Ovary (tissue), 1 donor: ENCODE data around the gene ERC1.

Experiments used
- EP300 ChIP-seq: sonication (generic); formaldehyde crosslinking; IDR thresholded peaks from one replicate; pipeline ENCODE4 v1.6.1; 2017; ENCODE audit warnings: antibody characterized with exemption
- POLR2A ChIP-seq: fragments of 450-650 bp; IDR thresholded peaks from one replicate; pipeline ENCODE4 v1.6.1; 2017; ENCODE audit warnings: antibody characterized with exemption, mild to moderate bottlenecking, moderate library complexity

DNA sequence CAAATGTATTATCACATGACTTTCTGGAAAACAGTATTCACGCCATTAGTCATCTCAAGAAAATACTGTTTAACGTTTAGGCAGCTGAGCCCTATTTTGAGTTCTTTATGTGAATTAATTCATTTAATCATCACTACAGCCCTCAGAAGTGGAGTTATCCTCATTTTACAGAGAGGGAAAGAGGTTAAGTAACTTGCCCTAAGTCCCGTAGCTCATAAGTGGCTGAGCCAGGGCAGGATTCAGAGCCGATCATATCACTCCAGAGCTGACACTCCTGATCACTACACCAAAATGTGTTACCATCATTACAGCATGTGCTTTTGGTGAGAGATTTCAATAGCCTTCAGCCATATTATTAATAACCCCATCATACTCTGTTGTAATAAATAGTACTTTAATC is 392.7 kb downstream of the ERC1 start:
- TF ChIP-seq POLR2A (no peak), EP300 (no peak)
